Stimulated activated naive B cell treated with anti-CD40 and anti-IgM and Interleukin-4, amounts not matched to agents 10 μg/mL and 1 μg/mL and 100 μg/mL, for 72 hours (primary cell): ENCODE data around the gene ACER3.
"Not testable (repeated sequence)": the region's sequence is repeated elsewhere in the genome, so short reads cannot be mapped to it uniquely, and the experiment has no call there.

Experiments used
- ATAC-seq, 2 donors: fragments of 150-1000 bp; cut with Tn5 transposase; replicated peaks; 2 replicates each; pipeline ENCODE4 v1.10.0; 2021; ENCODE audit warnings: moderate library complexity in 1 of 2
- DNase-seq: peaks from one replicate; pipeline ENCODE4 v3.0.0; 2021
- H3K27ac Mint-ChIP-seq: one replicate; pipeline ENCODE4 v1.8.0; 2022; ENCODE audit warnings: mild to moderate bottlenecking, mixed read lengths
- H3K27me3 Mint-ChIP-seq, 2 donors: one replicate each; pipeline ENCODE4 v1.8.0; 2022; ENCODE audit warnings: mixed read lengths in 2 of 2
- H3K36me3 Mint-ChIP-seq, 2 donors: one replicate each; pipeline ENCODE4 v1.8.0; 2022; ENCODE audit warnings: mixed read lengths in 2 of 2, mild to moderate bottlenecking in 1 of 2
- H3K4me1 Mint-ChIP-seq, 2 donors: one replicate each; pipeline ENCODE4 v1.8.0; 2022; ENCODE audit warnings: mixed read lengths in 2 of 2, mild to moderate bottlenecking in 1 of 2
- H3K4me3 Mint-ChIP-seq, 2 donors: one replicate each; pipeline ENCODE4 v1.8.0; 2022; ENCODE audit warnings: mild to moderate bottlenecking in 2 of 2, mixed read lengths in 2 of 2, moderate library complexity in 1 of 2
- H3K9me3 Mint-ChIP-seq, 2 donors: one replicate each; pipeline ENCODE4 v1.8.0; 2022; ENCODE audit warnings: mixed read lengths in 2 of 2, mild to moderate bottlenecking in 1 of 2

ACER3 gene

GRCh38 chr11:76947800-76948199 lies 87.1 kb downstream of the ACER3 start:
- Mint-ChIP-seq H3K4me1 (peaks cover 3 to 5% of the 10 kb centered on the region in 2 donors), H3K36me3 (peaks cover 22 to 32% of the 10 kb centered on the region in 2 donors), H3K27me3 (no peaks in the 10 kb centered on the region), H3K27ac (no peak overlapping the region), H3K9me3 (peaks cover 12 to 16% of the 10 kb centered on the region in 2 donors), H3K4me3 (no peak overlapping the region)
- DNase-seq (no peak), ATAC-seq (no peak)

DNA sequence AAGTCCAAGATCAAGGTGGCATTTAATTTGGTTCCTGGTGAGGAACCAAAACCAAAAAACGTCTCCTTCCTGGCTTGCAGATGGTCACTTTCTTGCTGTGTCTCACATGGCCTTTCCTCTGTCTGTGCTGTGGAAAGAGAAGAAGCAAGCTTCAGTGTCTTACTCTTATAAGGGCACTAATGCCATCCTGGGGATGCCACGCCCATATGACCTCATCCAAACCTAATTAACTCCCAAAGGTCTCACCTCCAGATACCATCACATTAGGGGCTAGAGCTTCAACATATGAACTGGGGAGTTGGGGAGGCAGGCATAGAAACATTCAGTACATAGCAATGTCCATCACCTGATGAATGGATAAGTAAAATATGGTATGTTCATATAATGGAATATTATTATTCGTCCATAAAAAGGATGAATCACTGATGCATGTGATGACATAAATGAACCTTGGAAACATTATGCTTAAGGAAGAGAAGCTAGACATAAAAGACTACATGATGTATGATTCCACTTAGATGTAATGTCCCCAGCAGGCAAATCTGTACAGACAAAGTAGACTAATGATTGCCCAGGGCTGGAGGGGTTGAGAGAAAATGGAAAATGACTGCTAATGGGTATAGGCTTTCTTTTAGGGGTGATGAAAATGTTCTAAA lies 94.9 kb downstream of the ACER3 start:
- Mint-ChIP-seq H3K36me3 (peaks cover 14 to 19% of the 10 kb centered on the region in 2 donors), H3K27ac (no peak overlapping the region), H3K4me3 (no peak overlapping the region), H3K4me1 (no peaks in the 10 kb centered on the region), H3K27me3 (no peaks in the 10 kb centered on the region), H3K9me3 (peaks cover 0 to 1% of the 10 kb centered on the region in 2 donors)
- no peak for ATAC-seq
- no peak for DNase-seq

DNA sequence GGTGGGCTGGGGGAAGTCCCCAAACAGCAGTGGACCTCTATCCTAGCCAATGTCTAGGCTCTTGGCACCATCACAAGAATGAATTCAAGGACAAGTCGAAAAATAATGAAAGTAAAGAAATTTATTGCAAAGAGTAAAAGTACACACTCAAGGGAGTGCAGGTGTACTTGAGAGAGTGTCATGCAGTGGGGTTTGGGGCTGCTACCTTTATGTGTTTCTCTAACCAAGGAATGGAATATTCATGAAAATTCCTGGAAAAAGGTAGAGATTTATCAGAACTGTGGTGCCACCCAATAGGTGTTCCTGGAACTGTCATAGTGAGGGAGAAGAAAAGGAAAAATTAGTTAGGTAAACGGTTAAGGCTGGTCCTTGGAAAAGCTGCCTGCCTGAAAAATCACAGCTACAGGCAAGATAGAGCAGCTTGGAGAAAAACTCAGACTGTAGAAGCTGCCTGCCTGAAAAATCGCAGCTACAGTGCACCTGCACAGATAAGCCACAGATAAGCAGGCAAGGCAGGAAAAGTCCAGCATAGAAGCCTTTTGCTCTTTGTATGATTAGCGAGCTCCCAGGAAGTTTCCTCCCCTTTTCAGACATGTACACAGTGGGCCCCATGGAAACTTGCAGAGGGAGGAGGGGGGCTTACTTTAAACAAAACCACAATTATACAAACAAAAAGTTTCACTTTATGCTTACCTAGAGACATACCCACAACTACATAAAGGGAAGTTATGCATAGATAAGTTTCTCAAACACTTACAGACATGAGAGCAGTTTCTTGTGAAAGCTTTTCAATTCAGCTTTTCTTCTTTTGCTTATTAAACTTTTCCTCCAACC lies 102.1 kb downstream of the ACER3 start:
- Mint-ChIP-seq H3K4me1 (peaks cover 0 to 15% of the 10 kb centered on the region in 2 donors), H3K27me3 (no peaks in the 10 kb centered on the region), H3K27ac (no peak overlapping the region), H3K9me3 (peaks cover 5 to 7% of the 10 kb centered on the region in 2 donors), H3K36me3 (peaks cover 31 to 41% of the 10 kb centered on the region in 2 donors), H3K4me3 (no peak overlapping the region)
- DNase-seq (no peak), ATAC-seq (peak in 1 of 2 donors; percentile 86)

DNA sequence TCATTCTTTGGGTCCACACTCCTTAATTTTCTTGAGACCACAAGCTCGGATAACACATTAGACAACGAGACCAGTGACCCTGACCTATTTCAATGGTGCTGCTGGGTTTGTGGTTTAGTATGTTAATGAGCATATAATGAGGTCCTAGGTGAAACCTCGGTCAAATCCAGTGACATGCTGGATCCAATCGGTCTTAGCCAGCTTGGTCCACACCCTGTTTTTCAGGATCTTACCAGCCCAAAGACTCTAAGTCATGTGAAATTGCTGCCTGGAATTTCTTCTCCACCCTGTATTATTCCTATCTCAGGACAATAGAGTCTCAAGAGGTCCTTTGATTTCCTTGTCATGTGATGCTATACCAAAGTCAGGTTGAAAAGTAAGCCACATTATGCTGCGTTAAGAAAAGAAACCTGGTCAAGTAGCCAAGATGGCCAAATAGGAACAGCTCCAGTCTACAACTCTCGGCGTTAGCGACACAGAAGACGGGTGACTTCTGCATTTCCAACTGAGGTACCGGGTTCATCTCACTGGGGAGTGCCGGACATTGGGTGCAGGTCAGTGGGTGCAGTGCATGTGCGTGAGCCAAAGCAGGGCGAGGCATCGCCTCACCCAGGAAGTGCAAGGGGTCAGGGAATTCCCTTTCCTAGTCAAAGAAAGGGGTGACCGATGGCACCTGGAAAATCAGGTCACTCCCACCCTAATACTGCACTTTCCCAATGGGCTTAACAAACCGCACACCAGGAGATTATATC lies 102.9 kb downstream of the ACER3 start:
- Mint-ChIP-seq H3K4me1 (peaks cover 0 to 15% of the 10 kb centered on the region in 2 donors), H3K36me3 (peaks cover 31 to 41% of the 10 kb centered on the region in 2 donors)
- not testable (repeated sequence) for H3K27me3 Mint-ChIP-seq, H3K9me3 Mint-ChIP-seq, H3K27ac Mint-ChIP-seq, H3K4me3 Mint-ChIP-seq, DNase-seq
- ATAC-seq = peak in 1 of 2 donors; percentile 21

- H3K9me3 Mint-ChIP-seq = peaks cover 9 to 14% of the 10 kb centered on the region in 2 donors
- no peaks in the 10 kb centered on the region for H3K4me1 Mint-ChIP-seq
- no peaks in the 10 kb centered on the region for H3K27me3 Mint-ChIP-seq
- H3K36me3 Mint-ChIP-seq = peaks cover 20 to 25% of the 10 kb centered on the region in 2 donors
- no peak overlapping the region for H3K27ac Mint-ChIP-seq
- DNase-seq (no peak), ATAC-seq (no peak)
- no peak overlapping the region for H3K4me3 Mint-ChIP-seq
Observed at GRCh38 chr11:76972051-76972450, 111.3 kb downstream of the ACER3 start.

DNA sequence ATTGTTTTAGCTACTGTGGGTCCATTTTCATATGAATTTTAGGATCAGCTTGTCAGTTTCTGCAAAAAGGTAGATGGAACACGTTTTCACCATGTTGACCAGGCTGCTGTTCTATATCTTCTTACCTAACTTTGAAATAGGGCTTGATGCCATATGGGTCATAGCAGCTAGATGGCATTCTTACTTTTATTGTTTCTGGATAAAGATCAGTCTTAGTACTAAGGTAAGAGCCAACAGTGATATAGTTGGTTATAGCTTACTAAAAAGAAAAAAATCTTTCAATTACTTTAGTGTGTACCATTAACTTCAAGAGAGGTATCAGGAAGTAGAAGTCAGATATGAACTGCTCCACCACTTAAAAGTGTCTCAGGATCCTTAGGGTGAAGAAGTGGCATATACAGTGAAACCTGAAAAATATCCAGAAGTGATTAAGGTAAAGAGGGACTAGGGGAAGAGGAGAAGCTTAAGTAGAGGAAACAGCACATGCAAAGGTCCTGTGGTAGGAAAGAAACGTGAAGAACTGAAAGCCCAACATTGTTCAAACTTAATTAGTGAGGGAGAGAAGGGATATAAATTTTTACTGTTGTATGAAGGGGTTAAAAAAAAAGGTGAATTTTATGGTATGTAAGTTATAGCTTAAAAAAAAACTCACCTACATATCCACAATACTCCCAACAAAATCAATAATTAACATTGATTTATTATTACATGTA lies 113.6 kb downstream of the ACER3 start:
- Mint-ChIP-seq H3K27me3 (no peaks in the 10 kb centered on the region), H3K27ac (no peak overlapping the region), H3K4me1 (no peaks in the 10 kb centered on the region), H3K4me3 (no peak overlapping the region), H3K9me3 (peaks cover 13 to 21% of the 10 kb centered on the region in 2 donors), H3K36me3 (peaks cover 37 to 41% of the 10 kb centered on the region in 2 donors)
- DNase-seq = no peak
- ATAC-seq = no peak

- H3K4me1 Mint-ChIP-seq = no peaks in the 10 kb centered on the region
- H3K36me3 Mint-ChIP-seq = peaks cover 37 to 41% of the 10 kb centered on the region in 2 donors
- H3K27ac Mint-ChIP-seq = no peak overlapping the region
- no peaks in the 10 kb centered on the region for H3K27me3 Mint-ChIP-seq
- no peak overlapping the region for H3K4me3 Mint-ChIP-seq
- peaks cover 13 to 18% of the 10 kb centered on the region in 2 donors for H3K9me3 Mint-ChIP-seq
- DNase-seq (no peak), ATAC-seq (no peak)
Observed at GRCh38 chr11:76975513-76975912, 114.8 kb downstream of the ACER3 start.

- Mint-ChIP-seq H3K9me3 (peaks cover 8 to 9% of the 10 kb centered on the region in 2 donors), H3K27ac (no peak overlapping the region), H3K27me3 (no peaks in the 10 kb centered on the region), H3K4me1 (no peaks in the 10 kb centered on the region), H3K36me3 (peaks cover 23 to 27% of the 10 kb centered on the region in 2 donors), H3K4me3 (no peak overlapping the region)
- no peak for ATAC-seq
- DNase-seq = no peak
Observed at GRCh38 chr11:76977791-76978190, 117.1 kb downstream of the ACER3 start.

- Mint-ChIP-seq H3K9me3 (peaks cover 8 to 9% of the 10 kb centered on the region in 2 donors), H3K27me3 (no peaks in the 10 kb centered on the region), H3K36me3 (peaks cover 23 to 30% of the 10 kb centered on the region in 2 donors), H3K4me1 (no peaks in the 10 kb centered on the region), H3K4me3 (no peak overlapping the region), H3K27ac (no peak overlapping the region)
- DNase-seq (no peak), ATAC-seq (no peak)
Observed at GRCh38 chr11:76978239-76978638, 117.5 kb downstream of the ACER3 start.

DNA sequence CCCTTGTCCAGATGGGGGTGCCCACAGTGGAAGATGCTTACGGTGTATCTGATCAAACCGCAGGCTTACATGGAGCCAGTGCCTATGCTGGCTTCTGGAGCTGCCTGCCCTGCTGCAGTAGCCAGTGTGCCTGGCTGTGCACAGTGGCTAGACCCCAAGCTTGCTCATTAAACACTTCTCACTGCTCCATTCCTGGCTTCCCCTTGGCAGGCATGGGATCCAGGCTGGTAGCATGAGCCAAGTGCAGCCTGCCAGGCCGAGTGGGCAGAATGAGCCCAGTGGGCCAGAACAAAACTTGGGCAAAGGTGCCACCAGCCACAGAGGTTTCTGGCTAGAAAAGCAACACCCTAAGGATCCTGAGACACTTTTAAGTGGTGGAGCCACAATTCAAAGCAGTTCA lies 118.1 kb downstream of the ACER3 start:
- Mint-ChIP-seq H3K27ac (no peak overlapping the region), H3K4me1 (no peaks in the 10 kb centered on the region), H3K36me3 (peaks cover 23 to 31% of the 10 kb centered on the region in 2 donors), H3K4me3 (no peak overlapping the region), H3K9me3 (peaks cover 8 to 9% of the 10 kb centered on the region in 2 donors), H3K27me3 (no peaks in the 10 kb centered on the region)
- ATAC-seq (no peak), DNase-seq (no peak)

GRCh38 chr11:76980196-76980595 lies 119.5 kb downstream of the ACER3 start:
- no peak for ATAC-seq
- peaks cover 19 to 24% of the 10 kb centered on the region in 2 donors for H3K36me3 Mint-ChIP-seq

GRCh38 chr11:76984743-76985142 lies 124.0 kb downstream of the ACER3 start:
- no peak overlapping the region for H3K27ac Mint-ChIP-seq
- no peak for ATAC-seq
- DNase-seq = no peak
- no peaks in the 10 kb centered on the region for H3K9me3 Mint-ChIP-seq
- no peak overlapping the region for H3K4me3 Mint-ChIP-seq
- no peaks in the 10 kb centered on the region for H3K27me3 Mint-ChIP-seq
- no peaks in the 10 kb centered on the region for H3K4me1 Mint-ChIP-seq
- H3K36me3 Mint-ChIP-seq = peaks cover 3 to 15% of the 10 kb centered on the region in 2 donors

More at GRCh38 chr11:76980196-76980595, 119.5 kb downstream of the ACER3 start:
- Mint-ChIP-seq H3K27ac (no peak overlapping the region), H3K9me3 (peaks cover 7 to 9% of the 10 kb centered on the region in 2 donors), H3K4me3 (no peak overlapping the region), H3K27me3 (no peaks in the 10 kb centered on the region), H3K4me1 (no peaks in the 10 kb centered on the region)
- DNase-seq = no peak

DNA sequence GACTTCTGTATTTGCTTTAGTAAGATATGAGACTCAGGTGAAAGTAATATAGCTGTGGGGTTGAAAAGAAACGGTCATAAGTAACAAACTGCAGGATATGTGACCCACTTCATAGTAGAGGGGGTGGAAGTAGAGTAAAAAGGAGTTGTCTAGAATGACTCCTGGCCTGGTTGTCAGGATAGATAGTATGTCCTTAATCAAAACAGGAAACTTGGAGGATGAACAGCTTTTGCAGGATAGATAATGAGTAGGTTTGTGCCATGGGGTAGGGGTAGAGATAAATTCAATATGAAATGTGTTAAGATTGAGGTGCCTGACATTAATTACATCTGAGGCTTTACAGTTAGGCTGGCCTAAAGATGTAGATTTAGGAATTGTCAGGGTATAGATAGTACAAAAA lies 126.5 kb downstream of the ACER3 start:
- H3K27ac Mint-ChIP-seq = no peak overlapping the region
- H3K9me3 Mint-ChIP-seq = no peaks in the 10 kb centered on the region
- no peak overlapping the region for H3K4me3 Mint-ChIP-seq
- DNase-seq (no peak), ATAC-seq (no peak)
- peaks cover 3 to 18% of the 10 kb centered on the region in 2 donors for H3K36me3 Mint-ChIP-seq
- H3K27me3 Mint-ChIP-seq = no peaks in the 10 kb centered on the region
- H3K4me1 Mint-ChIP-seq = no peaks in the 10 kb centered on the region

DNA sequence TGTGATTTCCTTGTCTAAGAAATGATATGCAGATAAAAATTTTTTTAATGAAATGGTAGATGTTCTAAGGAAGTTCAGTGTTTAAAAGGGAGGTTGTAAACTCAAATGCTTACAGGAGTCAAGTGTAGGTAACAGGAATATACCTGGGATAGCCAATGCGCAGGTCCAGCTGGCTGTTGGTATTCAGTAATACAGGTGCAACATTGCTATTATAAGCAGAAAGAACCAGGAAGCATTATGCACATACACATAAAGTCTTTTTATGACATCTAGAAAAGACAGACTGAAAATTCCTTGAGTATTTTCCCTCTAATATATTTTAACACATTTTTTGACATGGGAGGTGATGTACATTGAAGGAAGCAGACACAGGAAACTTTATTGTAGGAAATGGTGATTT lies 129.9 kb downstream of the ACER3 start:
- ATAC-seq = no peak
- Mint-ChIP-seq H3K27ac (no peak overlapping the region), H3K36me3 (peaks cover 3 to 16% of the 10 kb centered on the region in 2 donors), H3K27me3 (no peaks in the 10 kb centered on the region), H3K4me1 (no peaks in the 10 kb centered on the region), H3K4me3 (no peak overlapping the region), H3K9me3 (no peaks in the 10 kb centered on the region)
- DNase-seq = no peak
